Skin of body (tissue), 2 donors: Measurements from ENCODE around the gene HEXD. TPM values are rescaled to one million over a fixed set of nuclear protein-coding genes. Genes with fewer than 3 reads are reported as not detected.
"Not testable (repeated sequence)": the region's sequence is repeated elsewhere in the genome, so short reads cannot be mapped to it uniquely, and the experiment has no call there.

Experiments used
- DNase-seq: peaks from one replicate; lab custom pipeline; 2025; lab: John Stamatoyannopoulos, UW
- total RNA-seq: library from RNA; depleted of rRNA; stranded (reverse); fragments of >200 nt; gene quantifications from one replicate; pipeline ENCODE4 v1.2.3, GENCODE V29; 2014

Gene HEXD
- total RNA-seq, 1 donor from 2014 or later, result 14.8 TPM

GRCh38 chr17:82439829-82440365, 21.8 kb downstream of the HEXD start:
- no peak for DNase-seq

GRCh38 chr17:82440469-82440981, 22.4 kb downstream of the HEXD start:
- DNase-seq, result no peak

- DNase-seq, result no peak
These were observed 23.0 kb downstream of the HEXD start for GRCh38 chr17:82440991-82441627.

GRCh38 chr17:82441691-82442487, 23.7 kb downstream of the HEXD start:
- DNase-seq, result no peak

GRCh38 chr17:82442643-82443464, 24.7 kb downstream of the HEXD start:
- DNase-seq, result no peak

GRCh38 chr17:82443465-82444283, 25.5 kb downstream of the HEXD start:
- no peak for DNase-seq

GRCh38 chr17:82444284-82444893, 26.2 kb downstream of the HEXD start:
- DNase-seq, result no peak

- DNase-seq, result no peak
These were observed 26.9 kb downstream of the HEXD start for GRCh38 chr17:82444941-82445521.

- no peak for DNase-seq
These were observed 27.4 kb downstream of the HEXD start for GRCh38 chr17:82445542-82445941.

- DNase-seq, result no peak
These were observed 28.0 kb downstream of the HEXD start for GRCh38 chr17:82446124-82446523.

GRCh38 chr17:82446649-82447048, 28.5 kb downstream of the HEXD start:
- no peak for DNase-seq

- no peak for DNase-seq
These were observed 29.7 kb downstream of the HEXD start for GRCh38 chr17:82447876-82448275.

GRCh38 chr17:82449131-82449882, 31.2 kb downstream of the HEXD start:
- DNase-seq, result no peak

GRCh38 chr17:82449883-82450356, 31.8 kb downstream of the HEXD start:
- DNase-seq, result no peak

GRCh38 chr17:82450357-82451106, 32.4 kb downstream of the HEXD start, which contains the start of gene CYBC1:
CYBC1 (minus strand) TSS chr17:82450752; CDS start chr17:82449254, 1,498 bp downstream.
- DNase-seq, result peak; percentile 95

- no peak for DNase-seq
These were observed 34.0 kb downstream of the HEXD start for GRCh38 chr17:82452162-82452561.

GRCh38 chr17:82453151-82453550, 35.0 kb downstream of the HEXD start:
- not testable (repeated sequence) for DNase-seq

- not testable (repeated sequence) for DNase-seq
These were observed 35.6 kb downstream of the HEXD start for GRCh38 chr17:82453706-82454105.
